Dermis blood vessel endothelial cell (primary cell): ENCODE results near the gene MEMO1. TPM values are rescaled to one million over a fixed set of nuclear protein-coding genes. Genes with fewer than 3 reads are reported as not detected.
"Not testable (repeated sequence)": the region's sequence is repeated elsewhere in the genome, so short reads cannot be mapped to it uniquely, and the experiment has no call there.

ENCODE experiments used
- DNase-seq: peaks from one replicate; pipeline ENCODE4 v3.0.0; 2010
- total RNA-seq: library from RNA; depleted of rRNA; stranded (reverse); fragments of >200 nt; gene quantifications from 2 replicates; pipeline ENCODE4 v1.2.3, GENCODE V29; 2014

MEMO1 gene
- total RNA-seq, 1 donor from 2014 or later, result 37.3 TPM

DNA sequence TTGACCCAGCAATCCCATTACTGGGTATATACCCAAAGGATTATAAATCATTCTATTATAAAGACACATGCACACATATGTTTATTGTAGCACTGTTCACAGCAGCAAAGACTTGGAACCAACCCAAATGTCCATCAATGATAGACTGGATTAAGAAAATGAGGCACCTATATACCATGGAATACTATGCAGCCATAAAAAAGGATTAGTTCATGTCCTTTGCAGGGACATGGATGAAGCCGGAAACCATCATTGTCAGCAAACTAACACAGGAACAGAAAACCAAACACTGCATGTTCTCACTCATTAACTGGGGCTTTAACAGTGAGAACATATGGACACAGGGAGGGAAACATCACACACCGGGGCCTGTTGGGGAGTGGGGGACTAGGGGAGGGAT, 110.7 kb downstream of the MEMO1 start:
- not testable (repeated sequence) for DNase-seq

DNA sequence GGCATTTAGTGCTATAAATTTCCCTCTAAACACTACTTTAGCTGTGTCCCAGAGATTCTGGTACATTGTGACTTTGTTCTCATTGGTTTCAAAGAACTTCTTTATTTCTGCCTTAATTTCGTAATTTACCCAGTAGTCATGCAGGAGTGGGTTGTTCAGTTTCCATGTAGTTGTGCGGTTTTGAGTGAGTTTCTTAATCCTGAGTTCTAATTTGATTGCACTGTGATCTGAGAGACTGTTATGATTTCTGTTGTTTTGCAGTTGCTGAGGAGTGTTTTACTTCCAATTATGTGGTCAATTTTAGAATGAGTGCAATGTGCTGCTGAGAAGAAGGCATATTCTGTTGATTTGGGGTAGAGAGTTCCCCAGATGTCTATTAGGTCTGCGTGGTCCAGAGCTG, 112.5 kb downstream of the MEMO1 start:
- not testable (repeated sequence) for DNase-seq

DNA sequence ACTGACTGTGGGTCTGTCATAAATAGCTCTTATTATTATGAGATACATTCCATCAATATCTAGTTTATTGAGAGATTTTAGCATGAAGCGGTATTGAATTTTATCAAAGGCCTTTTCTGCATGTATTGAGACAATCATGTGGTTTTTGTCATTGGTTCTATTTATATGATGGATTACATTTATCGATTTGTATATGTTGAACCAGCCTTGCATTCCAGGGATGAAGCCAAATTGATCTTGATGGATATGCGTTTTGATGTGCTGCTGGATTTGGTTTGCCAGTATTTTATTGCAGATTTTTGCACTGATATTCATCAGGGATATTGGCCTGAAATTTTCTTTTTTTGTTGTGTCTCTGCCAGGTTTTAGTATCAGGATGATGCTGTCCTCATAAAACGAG, 113.5 kb downstream of the MEMO1 start:
- DNase-seq, result not testable (repeated sequence)

DNA sequence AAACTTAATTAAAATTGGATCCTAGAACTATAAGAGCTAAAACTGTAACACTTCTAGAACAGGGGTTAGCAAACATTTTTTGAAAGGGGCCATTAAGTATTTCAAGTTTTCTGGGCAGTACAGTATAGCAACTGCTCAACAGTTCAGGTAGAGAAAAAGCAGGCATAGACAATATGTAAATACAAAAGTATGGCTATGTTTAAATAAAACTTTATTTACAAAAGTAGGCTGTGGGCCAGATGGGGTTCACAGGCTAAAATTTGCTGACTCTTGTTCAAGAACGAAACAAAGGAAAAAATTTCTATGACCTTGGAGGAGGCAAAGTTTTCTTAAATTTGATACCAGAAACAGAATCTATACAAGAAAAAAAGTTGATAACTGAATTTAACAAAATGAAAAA, 114.5 kb downstream of the MEMO1 start:
- no peak for DNase-seq

- no peak for DNase-seq
Measured at GRCh38 chr2:31894656-31895055, 116.2 kb downstream of the MEMO1 start.

DNA sequence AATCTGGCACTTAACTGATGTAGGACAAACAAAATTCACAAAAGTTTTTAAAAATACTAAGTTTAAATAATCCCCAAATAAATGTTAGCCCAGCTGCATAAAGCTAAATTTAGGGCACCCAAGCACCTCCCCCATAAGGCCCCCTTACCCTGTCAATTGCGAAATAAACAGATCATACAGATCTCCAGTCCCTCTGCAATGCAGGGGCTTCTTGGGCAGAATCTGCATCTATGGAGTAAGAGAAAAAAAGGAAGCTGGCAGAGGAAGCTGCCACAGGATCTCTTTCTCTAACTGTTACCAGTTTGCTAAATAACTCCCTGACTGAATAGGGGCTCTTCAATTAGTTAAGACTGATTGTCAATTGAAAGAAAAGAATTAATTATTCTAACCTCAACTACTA, 117.7 kb downstream of the MEMO1 start:
- DNase-seq, result no peak

- no peak for DNase-seq
Measured at GRCh38 chr2:31889044-31889443, 121.8 kb downstream of the MEMO1 start.

GRCh38 chr2:31888550-31888949, 122.3 kb downstream of the MEMO1 start:
- DNase-seq, result no peak

DNA sequence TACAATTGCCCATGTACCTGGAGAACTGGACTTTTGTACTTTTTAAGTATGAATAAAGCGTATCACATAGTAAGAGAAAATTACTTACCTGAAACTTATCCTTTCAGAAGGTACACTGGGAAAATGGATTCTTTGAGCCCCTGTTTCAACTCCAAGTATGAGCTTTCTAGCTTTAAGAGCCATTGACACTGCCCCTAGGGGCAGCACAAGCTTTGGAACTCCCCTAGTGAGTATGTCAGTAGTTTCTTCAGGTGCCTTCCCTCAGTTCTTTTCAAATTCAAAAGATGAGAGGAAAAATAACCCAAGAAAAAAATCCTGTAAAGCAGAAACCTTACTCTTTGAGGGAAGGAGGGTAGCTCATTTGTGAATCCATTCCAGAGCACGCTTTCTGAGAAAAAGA, 124.1 kb downstream of the MEMO1 start:
- DNase-seq, result peak; percentile 17

DNA sequence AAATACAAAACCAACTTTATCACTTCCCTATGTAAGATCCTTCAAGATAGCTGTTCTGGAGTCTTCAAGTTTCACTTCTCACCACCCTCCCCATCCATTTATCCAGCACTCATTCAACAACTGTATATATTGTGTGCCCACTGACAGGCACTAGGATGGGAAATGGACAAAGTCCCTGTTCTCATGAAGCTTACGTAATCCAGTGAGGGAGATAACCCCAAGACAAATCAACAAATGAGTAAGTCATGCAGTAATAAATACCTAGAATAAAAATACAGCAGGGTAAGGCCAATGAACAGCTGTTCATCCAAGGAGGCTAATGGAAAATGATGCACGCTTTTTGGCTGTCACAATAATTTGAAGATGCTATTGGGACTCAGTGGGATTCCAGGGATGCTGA, 133.8 kb downstream of the MEMO1 start:
- no peak for DNase-seq

- no peak for DNase-seq
Measured at GRCh38 chr2:31874071-31874470, 136.7 kb downstream of the MEMO1 start.

- no peak for DNase-seq
Measured at GRCh38 chr2:31865215-31865614, 145.6 kb downstream of the MEMO1 start.

DNA sequence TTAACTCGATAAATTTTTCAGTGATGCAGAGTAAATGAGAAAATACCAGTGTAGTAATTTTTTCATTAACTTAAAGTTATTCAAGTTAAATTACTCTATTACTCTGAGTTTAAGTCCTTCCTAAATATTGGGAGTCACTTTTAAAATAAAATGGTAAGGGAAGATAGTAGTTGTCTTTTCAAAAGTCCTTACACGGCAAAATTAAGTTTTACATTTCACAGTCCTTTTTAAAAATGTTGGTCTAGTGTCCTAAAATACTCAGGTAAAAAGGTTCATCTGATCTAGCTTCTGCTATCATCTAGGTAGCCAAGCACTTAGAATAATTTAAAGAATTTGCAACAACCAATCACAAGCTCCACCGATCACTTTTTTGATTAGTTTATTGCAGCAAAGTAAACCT, 146.9 kb downstream of the MEMO1 start:
- DNase-seq, result no peak

- DNase-seq, result not testable (repeated sequence)
Measured at GRCh38 chr2:31863015-31863656, 147.7 kb downstream of the MEMO1 start.

DNA sequence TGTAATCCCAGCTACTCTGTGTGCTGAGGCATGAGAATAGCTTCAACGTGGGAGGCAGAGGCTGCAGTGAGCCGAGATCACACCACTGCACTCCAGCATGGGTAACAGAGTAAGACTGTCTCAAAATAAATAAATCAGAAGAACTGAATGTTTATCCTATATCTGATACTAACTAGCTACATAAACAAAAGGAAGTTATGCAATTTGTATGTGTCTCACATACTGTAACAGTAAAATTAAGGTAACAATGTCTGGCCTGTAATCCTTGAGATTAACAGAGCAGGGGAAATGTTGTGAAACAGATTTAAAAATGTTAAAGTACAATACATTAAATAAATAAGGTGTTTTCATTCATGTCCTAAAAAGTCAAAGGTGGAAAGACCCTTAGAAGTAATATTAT, 150.8 kb downstream of the MEMO1 start:
- no peak for DNase-seq

- DNase-seq, result no peak
Measured at GRCh38 chr2:31853521-31853920, 157.3 kb downstream of the MEMO1 start.

GRCh38 chr2:31842150-31842549, 168.7 kb downstream of the MEMO1 start:
- DNase-seq, result not testable (repeated sequence)

DNA sequence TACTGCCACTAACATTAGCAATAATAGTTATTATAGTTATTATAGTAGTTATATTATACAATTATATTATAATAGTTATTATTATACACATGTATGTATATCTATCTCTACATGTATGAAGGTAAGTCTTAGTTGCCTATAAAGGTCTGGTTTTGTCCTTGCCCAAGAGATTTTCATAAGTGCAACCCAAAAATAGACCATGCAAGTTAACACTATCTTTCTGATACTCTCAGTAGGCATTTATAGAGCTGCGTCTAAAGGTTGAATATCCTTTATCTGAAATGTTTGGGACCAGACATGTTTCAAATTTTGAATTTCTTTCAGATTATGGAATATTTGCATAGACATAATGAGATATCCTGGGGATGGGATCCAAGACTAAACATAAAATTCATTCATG, 175.4 kb downstream of the MEMO1 start:
- no peak for DNase-seq

- DNase-seq, result no peak
Measured at GRCh38 chr2:31832363-31832762, 178.4 kb downstream of the MEMO1 start.

DNA sequence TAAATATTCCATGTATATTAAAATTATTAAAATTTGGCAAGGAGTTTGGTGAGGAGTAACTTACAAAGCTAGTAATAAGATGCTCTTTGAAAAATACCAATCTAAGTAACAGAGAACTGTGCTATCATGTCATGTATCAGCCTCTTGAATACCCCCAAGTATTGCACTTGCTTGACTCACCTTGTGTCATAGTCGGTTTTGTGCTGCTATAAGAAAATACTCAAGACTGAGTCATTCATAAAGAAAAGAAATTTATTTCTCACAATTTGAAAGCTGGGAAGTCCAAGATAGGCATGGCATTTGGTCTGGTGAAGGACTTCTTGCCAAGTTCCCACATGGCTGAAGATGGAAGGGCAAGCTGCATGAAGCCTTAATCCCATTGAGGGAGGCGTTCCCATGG, 179.2 kb downstream of the MEMO1 start:
- DNase-seq, result no peak

- DNase-seq, result no peak
Measured at GRCh38 chr2:31828891-31829290, 181.9 kb downstream of the MEMO1 start.

GRCh38 chr2:31823558-31823957, 187.2 kb downstream of the MEMO1 start:
- no peak for DNase-seq

- no peak for DNase-seq
Measured at GRCh38 chr2:31822587-31822986, 188.2 kb downstream of the MEMO1 start.
